OCI-LY1 (cell line): ENCODE measurements around the gene EPHB2.

ENCODE experiments used
- EZH2 ChIP-seq: fragments of 200-600 bp; sonication (generic), shearing (Covaris generic); IDR thresholded peaks from 2 replicates; pipeline ENCODE4 v1.8.0; 2017; ENCODE audit warnings: borderline replicate concordance, mixed run types, mild to moderate bottlenecking, antibody characterized with exemption, low read length, moderate library complexity, mixed read lengths
- TF ChIP-seq, protein P1 (sequence below): fragments of 200-600 bp; sonication (generic), shearing (Covaris generic); IDR thresholded peaks from 2 replicates; pipeline ENCODE4 v1.5.1; 2017; ENCODE audit warnings: mild to moderate bottlenecking, antibody characterized with exemption, low read length, moderate library complexity, mixed read lengths

DNA sequence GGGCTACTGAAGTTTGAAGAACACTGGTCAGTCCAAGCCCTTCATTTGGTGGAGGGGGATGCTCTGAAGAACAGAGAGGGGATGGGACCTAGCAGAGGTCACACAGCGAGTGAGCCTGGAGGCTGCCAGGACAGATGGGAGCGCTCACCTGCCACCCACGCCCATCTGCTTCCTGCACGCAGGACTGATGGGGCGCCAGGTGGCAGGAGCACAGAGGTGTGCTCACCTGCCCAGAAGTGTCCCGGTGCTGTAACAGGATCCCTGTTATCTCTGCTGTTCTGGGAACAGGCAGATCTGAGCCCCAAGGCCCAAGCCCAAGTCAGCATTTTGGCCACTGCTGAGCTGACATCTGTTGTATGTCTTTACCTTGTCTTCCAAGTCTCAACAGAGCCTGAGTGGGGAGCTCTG, 40.5 kb downstream of the EPHB2 start:
- TF ChIP-seq, protein P1, sequence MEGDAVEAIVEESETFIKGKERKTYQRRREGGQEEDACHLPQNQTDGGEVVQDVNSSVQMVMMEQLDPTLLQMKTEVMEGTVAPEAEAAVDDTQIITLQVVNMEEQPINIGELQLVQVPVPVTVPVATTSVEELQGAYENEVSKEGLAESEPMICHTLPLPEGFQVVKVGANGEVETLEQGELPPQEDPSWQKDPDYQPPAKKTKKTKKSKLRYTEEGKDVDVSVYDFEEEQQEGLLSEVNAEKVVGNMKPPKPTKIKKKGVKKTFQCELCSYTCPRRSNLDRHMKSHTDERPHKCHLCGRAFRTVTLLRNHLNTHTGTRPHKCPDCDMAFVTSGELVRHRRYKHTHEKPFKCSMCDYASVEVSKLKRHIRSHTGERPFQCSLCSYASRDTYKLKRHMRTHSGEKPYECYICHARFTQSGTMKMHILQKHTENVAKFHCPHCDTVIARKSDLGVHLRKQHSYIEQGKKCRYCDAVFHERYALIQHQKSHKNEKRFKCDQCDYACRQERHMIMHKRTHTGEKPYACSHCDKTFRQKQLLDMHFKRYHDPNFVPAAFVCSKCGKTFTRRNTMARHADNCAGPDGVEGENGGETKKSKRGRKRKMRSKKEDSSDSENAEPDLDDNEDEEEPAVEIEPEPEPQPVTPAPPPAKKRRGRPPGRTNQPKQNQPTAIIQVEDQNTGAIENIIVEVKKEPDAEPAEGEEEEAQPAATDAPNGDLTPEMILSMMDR = no peak
- TF ChIP-seq EZH2 = no peak
